Neural progenitor cell (in vitro differentiated cells): ENCODE data around the gene SLC15A4.

Experiments used
- EZH2 ChIP-seq: fragments of 200-600 bp; sonication (generic); IDR thresholded peaks from 2 replicates; pipeline ENCODE4 v1.6.1; 2017; ENCODE audit warnings: antibody characterized with exemption, mild to moderate bottlenecking, moderate library complexity
- EZH2phosphoT487 ChIP-seq: fragments of 200-600 bp; sonication (generic); IDR thresholded peaks from 2 replicates; pipeline ENCODE4 v1.6.1; 2017; ENCODE audit warnings: antibody characterized with exemption
- TF ChIP-seq, protein P1 (sequence below): fragments of 200-600 bp; sonication (generic); IDR thresholded peaks from 2 replicates; pipeline ENCODE4 v1.5.1; 2017; ENCODE audit warnings: antibody characterized with exemption, mild to moderate bottlenecking

DNA sequence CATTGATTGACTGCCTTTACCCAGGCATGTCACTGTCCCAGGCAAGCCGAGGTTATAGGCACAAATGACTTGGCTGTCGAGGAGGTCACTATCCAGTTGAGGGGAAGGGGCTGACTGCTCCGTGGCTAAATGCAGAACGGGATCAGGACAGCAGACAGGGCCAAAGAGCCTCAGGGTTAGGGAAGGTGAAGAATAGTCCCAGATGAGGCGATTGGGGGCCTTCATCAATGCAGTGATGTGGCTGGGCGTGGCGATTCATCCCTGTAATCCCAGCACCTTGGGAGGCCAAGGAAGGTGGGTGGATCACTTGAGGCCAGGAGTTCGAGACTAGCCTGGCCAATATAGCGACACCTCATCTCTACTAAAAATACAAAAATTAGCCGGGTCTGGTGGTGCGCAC is 18.8 kb upstream of the SLC15A4 start:
- no peak for TF ChIP-seq EZH2
- TF ChIP-seq, protein P1, sequence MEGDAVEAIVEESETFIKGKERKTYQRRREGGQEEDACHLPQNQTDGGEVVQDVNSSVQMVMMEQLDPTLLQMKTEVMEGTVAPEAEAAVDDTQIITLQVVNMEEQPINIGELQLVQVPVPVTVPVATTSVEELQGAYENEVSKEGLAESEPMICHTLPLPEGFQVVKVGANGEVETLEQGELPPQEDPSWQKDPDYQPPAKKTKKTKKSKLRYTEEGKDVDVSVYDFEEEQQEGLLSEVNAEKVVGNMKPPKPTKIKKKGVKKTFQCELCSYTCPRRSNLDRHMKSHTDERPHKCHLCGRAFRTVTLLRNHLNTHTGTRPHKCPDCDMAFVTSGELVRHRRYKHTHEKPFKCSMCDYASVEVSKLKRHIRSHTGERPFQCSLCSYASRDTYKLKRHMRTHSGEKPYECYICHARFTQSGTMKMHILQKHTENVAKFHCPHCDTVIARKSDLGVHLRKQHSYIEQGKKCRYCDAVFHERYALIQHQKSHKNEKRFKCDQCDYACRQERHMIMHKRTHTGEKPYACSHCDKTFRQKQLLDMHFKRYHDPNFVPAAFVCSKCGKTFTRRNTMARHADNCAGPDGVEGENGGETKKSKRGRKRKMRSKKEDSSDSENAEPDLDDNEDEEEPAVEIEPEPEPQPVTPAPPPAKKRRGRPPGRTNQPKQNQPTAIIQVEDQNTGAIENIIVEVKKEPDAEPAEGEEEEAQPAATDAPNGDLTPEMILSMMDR: no peak
- no peak for TF ChIP-seq EZH2phosphoT487
